ENCODE data around the gene GLB1L3. TPM values are rescaled to one million over a fixed set of nuclear protein-coding genes. Genes with fewer than 3 reads are reported as not detected.

The GLB1L3 gene
- total and polyA plus RNA-seq, 2 of the 4 experiments (the other 2 are of a cell fraction), result not detected

- no peak overlapping the region for H2BK20ac ChIP-seq (ENCODE audit: low read depth, low read length)
- no peak overlapping the region for H4K8ac ChIP-seq (ENCODE audit: low read depth in 2 of 2, low read length in 2 of 2)
- no peak for TF ChIP-seq SMC3 (IDR thresholded peaks at IDR 0.05; ENCODE audit: low read depth, low read length)
- no peak for TF ChIP-seq MAFK (IDR thresholded peaks at IDR 0.05; ENCODE audit: low read depth, low read length)
- TF ChIP-seq CHD1 (IDR thresholded peaks at IDR 0.05; ENCODE audit: low read depth, low read length), result no peak
- no peak for TF ChIP-seq FOS (IDR thresholded peaks at IDR 0.05; ENCODE audit: low read depth, low read length)
- TF ChIP-seq MAZ (IDR thresholded peaks at IDR 0.05; ENCODE audit: borderline replicate concordance, low read depth, low read length), result no peak
- TF ChIP-seq MXI1 (IDR thresholded peaks at IDR 0.05; ENCODE audit: borderline replicate concordance, low read depth, low read length), result no peak
- TF ChIP-seq BHLHE40 (IDR thresholded peaks at IDR 0.05; ENCODE audit: low read depth, low read length), result no peak
- no peak for TF ChIP-seq RCOR1 (IDR thresholded peaks at IDR 0.05; ENCODE audit: insufficient replicate concordance, low read length)
- no peak for TF ChIP-seq RFX5 (IDR thresholded peaks at IDR 0.05; ENCODE audit: low read depth, low read length)
- TF ChIP-seq RAD21 (IDR thresholded peaks at IDR 0.05; ENCODE audit: low read length), result no peak
- no peak for TF ChIP-seq NFE2L2 (IDR thresholded peaks at IDR 0.05; ENCODE audit: low read depth, low read length)
- no peak for TF ChIP-seq ELK1 (IDR thresholded peaks at IDR 0.05; ENCODE audit: borderline replicate concordance, low read depth, low read length)
- no peak for TF ChIP-seq POLR2A (IDR thresholded peaks at IDR 0.05; ENCODE audit: low read depth, low read length)
- TF ChIP-seq USF2 (IDR thresholded peaks at IDR 0.05; ENCODE audit: low read depth, low read length), result no peak
- no peak for TF ChIP-seq CEBPB (IDR thresholded peaks at IDR 0.05; ENCODE audit: low read depth, low read length)
- no peak for TF ChIP-seq CTCF (conservative IDR thresholded peaks at IDR 0.05; ENCODE audit: low read depth, low read length)
- DNase-seq (no peak), ATAC-seq (ENCODE audit: low read depth) (no peak)
- no peak overlapping the region for H2AFZ ChIP-seq (replicated peaks; ENCODE audit: low read length, poor library complexity)
- H2AK5ac ChIP-seq (ENCODE audit: low read depth, low read length), result no peak overlapping the region
- H2BK15ac ChIP-seq (ENCODE audit: low read depth, low read length), result no peak overlapping the region
- H4K5ac ChIP-seq (ENCODE audit: low read depth, low read length), result no peak overlapping the region
- 74% methylated on average over 4 of the region's 6 CpGs; no CpG with 5 or more reads in 1 of the 2 experiments for WGBS, 2 experiments (ENCODE audit: extremely low coverage in 2 of 2, insufficient read length in 1 of 2)
- no TSS peak for BruUV-seq (replicated peaks)
- H4K91ac ChIP-seq (ENCODE audit: insufficient read depth, low read depth, low read length), result no peak overlapping the region
- H4K20me1 ChIP-seq (ENCODE audit: insufficient read depth, low read length), result no peaks in the 10 kb centered on the region
- no peak overlapping the region for H2BK5ac ChIP-seq (ENCODE audit: low read depth, low read length, poor library complexity, severe bottlenecking)
- no peak overlapping the region for H3K56ac ChIP-seq (ENCODE audit: extremely low read depth, insufficient read depth, low read length)
- in situ Hi-C loops (cut with MboI; ENCODE audit: low sequenced_read_pairs) (no loop called here), dilution Hi-C loops (cut with HindIII; ENCODE audit: low sequenced_read_pairs, unreplicated experiment) (no loop called here), intact Hi-C loops (cut with micrococcal nuclease) (no loop called here)
- no peak overlapping the region for H3K27ac ChIP-seq (ENCODE audit: insufficient read depth, low read length)
- no peak overlapping the region for H3K23ac ChIP-seq (ENCODE audit: low read depth, low read length)
- H3K4me3 ChIP-seq (ENCODE audit: insufficient read depth, low read depth, low read length), result no peak overlapping the region
- H3K36me3 ChIP-seq (ENCODE audit: control insufficient read depth, insufficient read depth, low read length), result no peaks in the 10 kb centered on the region
- H3K27me3 ChIP-seq (ENCODE audit: control insufficient read depth, insufficient read depth, low read length), result no peaks in the 10 kb centered on the region
- no peak overlapping the region for H3K14ac ChIP-seq (replicated peaks; ENCODE audit: low read depth, low read length)
- H2BK120ac ChIP-seq (ENCODE audit: low read depth, low read length), result no peak overlapping the region
- no peak overlapping the region for H3K4ac ChIP-seq (ENCODE audit: low read depth, low read length)
- no peak overlapping the region for H3K9ac ChIP-seq (ENCODE audit: low read depth, low read length)
- CTCF ChIA-PET, result no interaction called here
- H2AK9ac ChIP-seq (replicated peaks; ENCODE audit: low read depth, low read length, poor library complexity), result no peak overlapping the region
- H3K79me1 ChIP-seq (ENCODE audit: low read depth in 1 of 2, low read length in 2 of 2), result no peaks in the 10 kb centered on the region
- no peaks in the 10 kb centered on the region; the same call in 1 of the 2 replicates for H3K9me3 ChIP-seq (ENCODE audit: control insufficient read depth, insufficient read depth, low read length)
- no peak overlapping the region for H3K18ac ChIP-seq (ENCODE audit: low read depth, low read length)
- no peaks in the 10 kb centered on the region for H3K9me1 ChIP-seq (ENCODE audit: insufficient read depth, low read length)
- POLR2A ChIA-PET (ENCODE audit: unreplicated experiment), result no interaction called here
- H3K4me2 ChIP-seq (ENCODE audit: low read depth, low read length), result no peak overlapping the region
- H3K4me1 ChIP-seq (ENCODE audit: control insufficient read depth, insufficient read depth, low read length), result no peaks in the 10 kb centered on the region
Measured at GRCh38 chr11:134291196-134291595, 15.0 kb downstream of the GLB1L3 start.

Measured in IMR-90 (cell line).